ENCODE data around the gene FHIP1B.

DNA sequence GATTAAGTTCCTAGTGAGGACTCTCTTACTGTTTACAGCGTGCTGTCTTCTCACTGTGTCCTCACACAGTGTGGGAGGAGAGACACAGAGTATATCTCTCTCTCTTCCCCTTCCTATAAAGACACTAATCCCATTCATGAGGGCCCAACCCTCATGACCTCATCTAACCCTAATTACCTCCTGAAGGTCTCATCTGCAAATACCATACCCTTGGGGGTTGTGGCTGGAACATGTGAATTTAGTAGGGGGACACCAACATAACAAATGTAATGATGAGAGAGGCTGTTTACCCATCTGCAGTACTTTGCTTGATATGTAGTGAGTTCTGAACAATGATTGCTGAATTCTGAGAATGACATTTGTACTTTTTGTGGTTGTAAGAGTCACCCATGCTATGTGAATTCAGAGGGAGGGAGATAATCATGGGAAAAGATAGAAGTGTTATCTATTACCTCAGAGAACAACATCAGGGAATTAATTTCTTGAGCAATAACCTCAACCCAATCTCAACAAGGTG is 40.3 kb downstream of the FHIP1B start:
- TF ChIP-seq CTCF (IDR thresholded peaks at IDR 0.05): no peak
- no peak for TF ChIP-seq POLR2A (IDR thresholded peaks at IDR 0.05)
